ENCODE results near the gene SNN.

DNA sequence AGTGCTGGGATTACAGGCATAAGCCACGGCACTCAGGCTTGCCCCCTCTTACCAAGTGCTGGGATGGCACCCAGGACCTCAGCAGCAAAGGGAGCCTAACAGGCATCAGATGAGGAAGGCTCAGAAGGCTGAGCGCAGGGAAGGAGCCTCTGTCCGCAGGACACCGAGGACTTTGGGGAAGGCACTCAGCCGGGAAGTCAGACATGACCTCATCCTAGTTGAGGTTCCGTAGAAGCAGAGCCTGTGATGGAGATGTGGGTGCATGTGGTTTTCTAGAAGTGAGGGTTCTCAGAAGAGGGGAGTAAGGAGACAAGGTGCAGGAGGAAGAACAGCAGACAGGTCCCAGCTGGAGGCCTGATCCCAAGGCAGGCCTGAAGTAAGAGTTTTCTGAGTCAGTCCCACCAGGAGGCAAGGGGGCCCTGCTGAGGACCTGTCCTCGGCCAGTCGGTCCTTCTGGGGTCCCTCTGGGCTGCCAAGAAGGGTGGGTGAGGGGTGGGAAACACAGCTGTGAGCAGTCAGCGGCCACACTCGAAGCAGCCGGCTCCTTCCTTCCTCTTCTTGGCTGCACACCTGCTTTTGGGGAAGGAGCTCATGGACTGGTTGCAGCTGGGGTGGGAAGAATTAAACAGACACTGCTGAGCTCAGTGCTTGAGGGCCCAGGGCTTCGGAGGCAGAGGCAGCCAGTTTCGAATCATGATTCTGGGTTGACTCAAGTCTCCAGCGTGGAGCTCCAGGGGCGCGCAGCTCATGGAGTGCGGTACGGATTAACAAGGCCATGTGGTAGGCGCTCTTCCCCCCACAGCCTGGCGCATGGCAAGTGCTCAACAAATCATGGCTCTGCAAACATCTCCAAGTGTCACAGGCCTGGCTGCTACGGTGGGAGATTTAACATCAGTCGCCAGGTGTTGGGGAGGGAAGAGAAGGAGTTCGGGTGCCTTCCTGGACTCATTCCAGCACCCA, 38.9 kb upstream of the SNN start:
- no peak for TF ChIP-seq EZH2 (IDR thresholded peaks at IDR 0.05; ENCODE audit: insufficient read depth, poor library complexity, severe bottlenecking)
- TF ChIP-seq EZH2phosphoT487 (IDR thresholded peaks at IDR 0.05; ENCODE audit: insufficient read depth, low read depth): no peak

All from GM23248 (cell line).